Mesenchymal stem cell (in vitro differentiated cells and primary cell): ENCODE data around the gene ABCA12.

Experiments
- DNase-seq: peaks from one replicate; pipeline ENCODE4 v3.0.0-alpha.2; 2013
- H2AFZ ChIP-seq: one replicate; pipeline ENCODE4 v1.6.1; 2013; ENCODE audit warnings: low read depth, mild to moderate bottlenecking, control low read depth, inconsistent platforms, low read length, moderate library complexity
- H2AK5ac ChIP-seq: 2 replicates; pipeline ENCODE4 v1.6.1; 2013; ENCODE audit warnings: low read length, moderate library complexity, mild to moderate bottlenecking, inconsistent platforms; ENCODE audit not compliant: severe bottlenecking
- H2BK120ac ChIP-seq: one replicate; pipeline ENCODE4 v1.6.1; 2013; ENCODE audit warnings: low read depth, mild to moderate bottlenecking, inconsistent platforms, low read length, moderate library complexity
- H2BK12ac ChIP-seq, 2 experiments: one replicate each; pipeline ENCODE4 v1.6.1; 2013; ENCODE audit warnings: inconsistent platforms in 2 of 2, low read length in 2 of 2, mild to moderate bottlenecking in 2 of 2, moderate library complexity in 2 of 2, control low read depth in 1 of 2
- H2BK15ac ChIP-seq: one replicate; pipeline ENCODE4 v1.6.1; 2013; ENCODE audit warnings: mild to moderate bottlenecking, low read depth, inconsistent platforms; ENCODE audit not compliant: poor library complexity, severe bottlenecking
- H2BK5ac ChIP-seq: 2 replicates; pipeline ENCODE4 v1.6.1; 2013; ENCODE audit warnings: low read depth, mild to moderate bottlenecking, low read length, control low read depth, inconsistent platforms; ENCODE audit not compliant: poor library complexity, severe bottlenecking
- H3K14ac ChIP-seq, 2 experiments: one replicate each; pipeline ENCODE4 v1.6.1; 2013; ENCODE audit warnings: inconsistent platforms in 2 of 2, low read length in 2 of 2, control low read depth in 1 of 2, mild to moderate bottlenecking in 1 of 2, moderate library complexity in 1 of 2
- H3K18ac ChIP-seq, 2 experiments: one replicate each; pipeline ENCODE4 v1.6.1; 2013; ENCODE audit warnings: inconsistent platforms in 2 of 2, low read length in 2 of 2, control low read depth in 1 of 2, low read depth in 1 of 2, mild to moderate bottlenecking in 1 of 2
- H3K23ac ChIP-seq, 2 experiments: one replicate each; pipeline ENCODE4 v1.6.1; 2013; ENCODE audit warnings: inconsistent platforms in 2 of 2, low read length in 2 of 2, mild to moderate bottlenecking in 2 of 2, moderate library complexity in 2 of 2, control low read depth in 1 of 2
- H3K27ac ChIP-seq: 2 replicates; pipeline ENCODE4 v1.5.1; 2013; ENCODE audit warnings: mild to moderate bottlenecking, moderate library complexity, low read length, control low read depth, inconsistent platforms; ENCODE audit not compliant: poor library complexity, severe bottlenecking
- H3K27me3 ChIP-seq, 2 experiments: 2 replicates each; pipeline versions ENCODE4 v1.6.1 to v1.7.0; 2013; ENCODE audit warnings: low read length in 2 of 2, mild to moderate bottlenecking in 2 of 2, moderate library complexity in 2 of 2, control low read depth in 1 of 2, inconsistent platforms in 1 of 2; ENCODE audit not compliant: control insufficient read depth in 1 of 2, insufficient read depth in 1 of 2
- H3K36me3 ChIP-seq, 2 experiments: 2 replicates each; pipeline versions ENCODE4 v1.6.1 to v1.7.0; 2013; ENCODE audit warnings: low read length in 2 of 2, control low read depth in 1 of 2, inconsistent platforms in 1 of 2, low read depth in 1 of 2, mild to moderate bottlenecking in 1 of 2; ENCODE audit not compliant: insufficient read depth in 2 of 2, control insufficient read depth in 1 of 2
- H3K4ac ChIP-seq, 2 experiments: one replicate each; pipeline ENCODE4 v1.6.1; 2013; ENCODE audit warnings: inconsistent platforms in 2 of 2, low read length in 2 of 2, mild to moderate bottlenecking in 2 of 2, moderate library complexity in 2 of 2, control low read depth in 1 of 2, low read depth in 1 of 2
- H3K4me1 ChIP-seq: 2 replicates; pipeline ENCODE4 v1.6.1; 2013; ENCODE audit warnings: low read depth, low read length, control low read depth; ENCODE audit not compliant: control insufficient read depth, insufficient read depth
- H3K4me2 ChIP-seq: 2 replicates; pipeline ENCODE4 v1.6.1; 2013; ENCODE audit warnings: low read length, mild to moderate bottlenecking, inconsistent platforms; ENCODE audit not compliant: poor library complexity, severe bottlenecking
- H3K4me3 ChIP-seq, 2 experiments: 2 replicates each; pipeline versions ENCODE4 v1.5.1 to v1.7.0; 2013; ENCODE audit warnings: low read length in 2 of 2, mild to moderate bottlenecking in 2 of 2, control low read depth in 1 of 2, low read depth in 1 of 2; ENCODE audit not compliant: insufficient read depth in 1 of 2
- H3K79me1 ChIP-seq: replicated peaks from 2 replicates; pipeline ENCODE4 v1.6.1; 2013; ENCODE audit warnings: mild to moderate bottlenecking, control low read depth, low read length, inconsistent platforms; ENCODE audit not compliant: poor library complexity, severe bottlenecking
- H3K9ac ChIP-seq: 2 replicates; pipeline ENCODE4 v1.7.0; 2013; ENCODE audit warnings: mild to moderate bottlenecking, low read length, moderate library complexity
- H3K9me3 ChIP-seq: 2 replicates; pipeline ENCODE4 v1.7.0; 2013; ENCODE audit warnings: mild to moderate bottlenecking, low read length; ENCODE audit not compliant: control insufficient read depth
- H4K8ac ChIP-seq: one replicate; pipeline ENCODE4 v1.6.1; 2013; ENCODE audit warnings: inconsistent platforms, mild to moderate bottlenecking, low read length, moderate library complexity
- H4K91ac ChIP-seq: one replicate; pipeline ENCODE4 v1.6.1; 2013; ENCODE audit warnings: mild to moderate bottlenecking, low read length, inconsistent platforms
- WGBS: methylation state at CpG from one replicate; pipeline ENCODE4 v1.1.7; 2013; ENCODE audit warnings: mixed read lengths; 5-methylcytosine and 5-hydroxymethylcytosine counted together

Gene ABCA12

DNA sequence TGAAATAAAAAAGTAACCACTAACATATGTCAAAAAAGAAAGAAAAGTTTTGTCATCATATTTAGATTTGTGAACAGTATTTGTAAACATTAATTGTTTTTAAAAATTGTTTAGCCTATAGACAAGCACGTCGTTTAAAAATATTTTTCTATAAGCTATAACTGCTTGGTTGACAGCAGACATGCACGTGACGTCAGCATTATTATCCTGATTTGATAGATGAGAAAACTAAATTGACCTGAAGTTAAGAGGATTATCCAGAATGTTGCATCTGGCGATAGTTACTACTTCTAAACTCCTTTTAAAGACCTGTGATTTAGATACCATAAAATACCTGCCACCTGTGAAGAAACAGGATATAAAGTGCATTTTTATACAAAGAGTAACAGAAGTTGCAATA lies 172.0 kb downstream of the ABCA12 start:
- Histone ChIP-seq H3K36me3 (no peaks in the 10 kb centered on the region), H2BK15ac (no peak overlapping the region), H3K4me3 (no peak overlapping the region), H3K14ac (no peak overlapping the region), H2AK5ac (no peak overlapping the region), H4K91ac (no peak overlapping the region), H3K23ac (no peak overlapping the region), H2BK120ac (no peak overlapping the region), H3K18ac (no peak overlapping the region), H2BK12ac (no peak overlapping the region), H3K27me3 (no peaks in the 10 kb centered on the region), H3K4ac (no peak overlapping the region), H3K79me1 (no peaks in the 10 kb centered on the region), H2BK5ac (no peak overlapping the region), H3K4me2 (no peak overlapping the region), H3K27ac (no peak overlapping the region), H4K8ac (no peak overlapping the region), H3K9me3 (no peaks in the 10 kb centered on the region), H3K9ac (no peak overlapping the region), H2AFZ (no peak overlapping the region), H3K4me1 (no peaks in the 10 kb centered on the region)
- WGBS: 98% methylated on average over 4 of the region's 5 CpGs
- DNase-seq: no peak

DNA sequence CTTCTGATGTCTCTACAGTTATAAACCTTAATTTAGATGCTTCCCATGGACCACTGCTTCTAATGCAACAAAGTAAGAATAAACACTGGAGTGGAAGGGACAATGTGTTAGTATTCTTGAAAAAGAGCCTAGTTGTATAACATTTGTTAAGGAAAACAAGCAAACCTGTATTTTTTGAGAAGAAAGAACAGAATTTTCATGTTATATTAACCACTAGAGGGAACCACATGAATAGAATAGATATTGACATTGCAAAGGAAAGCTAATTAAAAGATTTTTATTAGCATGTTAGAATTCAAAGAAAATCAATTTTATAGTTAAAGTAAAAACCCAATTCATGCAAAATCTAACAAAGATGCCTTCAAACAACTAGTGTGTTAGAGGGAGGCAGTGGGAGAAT lies 177.7 kb downstream of the ABCA12 start:
- no peaks in the 10 kb centered on the region for H3K79me1 ChIP-seq
- no peaks in the 10 kb centered on the region for H3K9me3 ChIP-seq
- H3K4me3 ChIP-seq: no peak overlapping the region
- H3K36me3 ChIP-seq: no peaks in the 10 kb centered on the region
- no peaks in the 10 kb centered on the region for H3K4me1 ChIP-seq
- no peak overlapping the region for H2AFZ ChIP-seq
- H3K9ac ChIP-seq: no peak overlapping the region
- no peak overlapping the region for H3K23ac ChIP-seq
- no peak overlapping the region for H2AK5ac ChIP-seq
- no peak overlapping the region for H2BK15ac ChIP-seq
- no peak overlapping the region for H3K27ac ChIP-seq
- no peak overlapping the region for H3K4me2 ChIP-seq
- H3K4ac ChIP-seq: no peak overlapping the region
- no peak overlapping the region for H2BK5ac ChIP-seq
- no peak overlapping the region for H3K14ac ChIP-seq
- no peak overlapping the region for H2BK120ac ChIP-seq
- no peak overlapping the region for H3K18ac ChIP-seq
- DNase-seq: no peak
- no peak overlapping the region for H2BK12ac ChIP-seq
- H3K27me3 ChIP-seq: no peaks in the 10 kb centered on the region
- no peak overlapping the region for H4K8ac ChIP-seq
- H4K91ac ChIP-seq: no peak overlapping the region

DNA sequence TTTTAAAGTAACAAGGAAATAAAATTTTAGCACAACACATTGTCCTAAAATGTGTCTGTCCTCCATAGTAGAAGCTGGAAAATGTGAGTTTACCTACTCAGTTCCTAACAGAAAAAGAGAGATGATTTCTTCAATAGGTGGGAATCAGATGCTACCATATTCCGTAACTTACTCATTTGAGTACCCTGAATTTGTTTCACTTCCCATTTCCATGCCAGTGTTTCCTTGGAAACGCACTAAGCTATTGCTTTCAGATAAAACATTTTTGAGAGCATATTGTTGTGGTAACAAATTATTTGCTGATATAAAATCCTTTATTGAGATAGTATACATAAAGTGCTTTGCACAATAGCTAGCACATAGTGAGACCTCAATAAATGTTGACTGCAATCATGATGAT lies 191.5 kb downstream of the ABCA12 start:
- no CpG with 5 or more reads among the region's 2 CpGs for WGBS
- H2BK5ac ChIP-seq: no peak overlapping the region
- no peaks in the 10 kb centered on the region for H3K4me1 ChIP-seq
- H3K18ac ChIP-seq: no peak overlapping the region
- H2BK120ac ChIP-seq: no peak overlapping the region
- no peak overlapping the region for H3K4ac ChIP-seq
- H3K9me3 ChIP-seq: no peaks in the 10 kb centered on the region
- no peak overlapping the region for H3K4me3 ChIP-seq
- H3K23ac ChIP-seq: no peak overlapping the region
- H3K36me3 ChIP-seq: no peaks in the 10 kb centered on the region
- no peak overlapping the region for H3K27ac ChIP-seq
- no peak overlapping the region for H4K8ac ChIP-seq
- no peak overlapping the region for H4K91ac ChIP-seq
- no peak overlapping the region for H3K9ac ChIP-seq
- H3K79me1 ChIP-seq: no peaks in the 10 kb centered on the region
- DNase-seq: no peak
- H2AK5ac ChIP-seq: no peak overlapping the region
- no peak overlapping the region for H3K14ac ChIP-seq
- H2BK12ac ChIP-seq: no peak overlapping the region
- H3K4me2 ChIP-seq: no peak overlapping the region
- H2BK15ac ChIP-seq: no peak overlapping the region
- no peak overlapping the region for H2AFZ ChIP-seq
- no peaks in the 10 kb centered on the region for H3K27me3 ChIP-seq

DNA sequence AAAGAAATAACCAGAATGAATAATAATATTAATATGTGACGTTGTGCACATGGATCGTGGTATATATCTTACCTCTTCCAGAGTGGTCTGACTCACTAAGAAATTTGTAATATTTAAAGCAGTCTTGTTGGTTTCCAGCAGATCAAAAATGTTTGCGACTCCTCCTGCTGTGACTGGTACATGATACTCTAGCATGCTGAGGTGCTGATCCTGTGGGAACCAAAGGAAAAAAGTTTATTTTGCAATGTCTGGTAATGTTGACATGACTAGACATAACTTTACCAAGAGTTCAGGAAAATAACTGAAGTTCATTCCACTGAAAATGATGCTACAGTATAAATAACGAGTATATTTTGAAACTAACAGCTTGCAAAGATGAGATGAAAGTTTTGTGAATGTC lies 204.4 kb downstream of the ABCA12 start:
- Histone ChIP-seq H2BK15ac (no peak overlapping the region), H3K4ac (no peak overlapping the region), H3K4me2 (no peak overlapping the region), H2AFZ (no peak overlapping the region), H3K23ac (no peak overlapping the region), H3K18ac (no peak overlapping the region), H3K14ac (no peak overlapping the region), H3K4me1 (no peaks in the 10 kb centered on the region), H3K27me3 (no peaks in the 10 kb centered on the region), H2BK5ac (no peak overlapping the region), H3K9me3 (no peaks in the 10 kb centered on the region), H2BK120ac (no peak overlapping the region), H4K8ac (no peak overlapping the region), H2AK5ac (no peak overlapping the region), H2BK12ac (no peak overlapping the region), H4K91ac (no peak overlapping the region), H3K36me3 (no peaks in the 10 kb centered on the region), H3K9ac (no peak overlapping the region), H3K4me3 (no peak overlapping the region), H3K79me1 (no peaks in the 10 kb centered on the region), H3K27ac (no peak overlapping the region)
- DNase-seq: no peak
- 76% methylated on average over 2 of the region's 4 CpGs for WGBS
